ENCODE measurements around the gene IL4R. TPM values are rescaled to one million over a fixed set of nuclear protein-coding genes. Genes with fewer than 3 reads are reported as not detected.
"Not testable (repeated sequence)": the region's sequence is repeated elsewhere in the genome, so short reads cannot be mapped to it uniquely, and the experiment has no call there.

The IL4R gene
- total RNA-seq, 1 donor from 2014 or later = 41.0 TPM

GRCh38 chr16:27326251-27326650, 12.5 kb downstream of the IL4R start:
- H3K9me3 Mint-ChIP-seq (ENCODE audit: low read depth) = peaks cover 4% of the 10 kb centered on the region
- H3K4me1 Mint-ChIP-seq (ENCODE audit: low read depth) = peaks cover 50% of the 10 kb centered on the region
- no peaks in the 10 kb centered on the region for H3K27me3 Mint-ChIP-seq (ENCODE audit: low read depth)
- TF ChIP-seq, protein P1, sequence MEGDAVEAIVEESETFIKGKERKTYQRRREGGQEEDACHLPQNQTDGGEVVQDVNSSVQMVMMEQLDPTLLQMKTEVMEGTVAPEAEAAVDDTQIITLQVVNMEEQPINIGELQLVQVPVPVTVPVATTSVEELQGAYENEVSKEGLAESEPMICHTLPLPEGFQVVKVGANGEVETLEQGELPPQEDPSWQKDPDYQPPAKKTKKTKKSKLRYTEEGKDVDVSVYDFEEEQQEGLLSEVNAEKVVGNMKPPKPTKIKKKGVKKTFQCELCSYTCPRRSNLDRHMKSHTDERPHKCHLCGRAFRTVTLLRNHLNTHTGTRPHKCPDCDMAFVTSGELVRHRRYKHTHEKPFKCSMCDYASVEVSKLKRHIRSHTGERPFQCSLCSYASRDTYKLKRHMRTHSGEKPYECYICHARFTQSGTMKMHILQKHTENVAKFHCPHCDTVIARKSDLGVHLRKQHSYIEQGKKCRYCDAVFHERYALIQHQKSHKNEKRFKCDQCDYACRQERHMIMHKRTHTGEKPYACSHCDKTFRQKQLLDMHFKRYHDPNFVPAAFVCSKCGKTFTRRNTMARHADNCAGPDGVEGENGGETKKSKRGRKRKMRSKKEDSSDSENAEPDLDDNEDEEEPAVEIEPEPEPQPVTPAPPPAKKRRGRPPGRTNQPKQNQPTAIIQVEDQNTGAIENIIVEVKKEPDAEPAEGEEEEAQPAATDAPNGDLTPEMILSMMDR (IDR thresholded peaks at IDR 0.05) = no peak
- H3K4me3 Mint-ChIP-seq (ENCODE audit: unreplicated experiment) = peak overlapping the region; percentile 9
- H3K36me3 Mint-ChIP-seq (ENCODE audit: low read depth) = peaks cover 1% of the 10 kb centered on the region
- peak overlapping the region; percentile 97 for H3K27ac Mint-ChIP-seq (ENCODE audit: unreplicated experiment)
- no peak for DNase-seq (ENCODE audit: low spot score)

GRCh38 chr16:27326738-27327585, 13.2 kb downstream of the IL4R start:
- peaks cover 4% of the 10 kb centered on the region for H3K9me3 Mint-ChIP-seq (ENCODE audit: low read depth)
- H3K36me3 Mint-ChIP-seq (ENCODE audit: low read depth) = peaks cover 1% of the 10 kb centered on the region
- peaks cover 52% of the 10 kb centered on the region for H3K4me1 Mint-ChIP-seq (ENCODE audit: low read depth)
- peak overlapping the region; percentile 15 for H3K4me3 Mint-ChIP-seq (ENCODE audit: unreplicated experiment)
- TF ChIP-seq, protein P1 (IDR thresholded peaks at IDR 0.05) = peak; percentile 54
- H3K27me3 Mint-ChIP-seq (ENCODE audit: low read depth) = no peaks in the 10 kb centered on the region
- DNase-seq (ENCODE audit: low spot score) = peak; percentile 79
- peak overlapping the region; percentile 97 for H3K27ac Mint-ChIP-seq (ENCODE audit: unreplicated experiment)

DNA sequence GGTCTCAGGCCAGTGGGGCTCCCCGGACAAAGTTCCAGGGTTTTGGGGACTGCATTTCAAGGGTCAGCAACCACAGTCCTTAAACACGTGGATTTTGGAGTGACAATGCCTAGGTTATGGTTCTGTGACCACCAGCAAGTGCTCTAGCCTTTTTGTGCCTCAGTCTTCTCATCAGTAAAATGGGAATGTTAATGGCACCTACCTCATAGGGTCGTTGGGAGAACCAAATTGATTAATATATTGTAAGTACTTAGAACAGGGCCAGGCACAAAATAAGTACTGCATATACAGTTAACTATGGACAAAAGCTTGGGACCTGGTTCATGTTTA, 13.8 kb downstream of the IL4R start:
- peak overlapping the region; percentile 97 for H3K27ac Mint-ChIP-seq (ENCODE audit: unreplicated experiment)
- no peaks in the 10 kb centered on the region for H3K27me3 Mint-ChIP-seq (ENCODE audit: low read depth)
- H3K36me3 Mint-ChIP-seq (ENCODE audit: low read depth) = peaks cover 1% of the 10 kb centered on the region
- H3K9me3 Mint-ChIP-seq (ENCODE audit: low read depth) = peaks cover 4% of the 10 kb centered on the region
- H3K4me1 Mint-ChIP-seq (ENCODE audit: low read depth) = peaks cover 57% of the 10 kb centered on the region
- TF ChIP-seq, protein P1 (IDR thresholded peaks at IDR 0.05) = no peak
- H3K4me3 Mint-ChIP-seq (ENCODE audit: unreplicated experiment) = peak overlapping the region; percentile 15
- no peak for DNase-seq (ENCODE audit: low spot score)

DNA sequence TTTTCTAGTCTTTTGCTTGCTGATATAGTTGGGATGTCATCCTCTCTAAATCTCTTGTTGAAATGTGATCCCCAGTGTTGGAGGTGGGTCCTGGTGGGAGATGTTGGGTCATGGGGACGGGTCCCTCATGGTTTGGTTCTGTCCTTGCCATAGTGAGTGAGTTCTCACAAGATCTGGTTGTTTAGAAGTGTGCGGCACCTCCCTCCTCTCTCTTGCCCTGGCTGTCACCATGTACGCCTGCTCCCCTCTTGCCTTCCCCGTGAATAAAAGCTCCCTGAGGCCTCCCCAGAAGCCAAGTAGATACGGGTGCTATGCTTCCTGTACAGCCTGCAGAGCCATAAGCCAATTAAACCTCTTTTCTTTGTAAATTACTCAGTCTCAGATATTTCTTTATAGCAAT, 15.2 kb downstream of the IL4R start:
- TF ChIP-seq, protein P1 (IDR thresholded peaks at IDR 0.05) = no peak
- H3K4me3 Mint-ChIP-seq (ENCODE audit: unreplicated experiment) = no peak overlapping the region
- H3K4me1 Mint-ChIP-seq (ENCODE audit: low read depth) = peaks cover 61% of the 10 kb centered on the region
- no peaks in the 10 kb centered on the region for H3K27me3 Mint-ChIP-seq (ENCODE audit: low read depth)
- H3K36me3 Mint-ChIP-seq (ENCODE audit: low read depth) = peaks cover 1% of the 10 kb centered on the region
- peak; percentile 20 for DNase-seq (ENCODE audit: low spot score)
- H3K9me3 Mint-ChIP-seq (ENCODE audit: low read depth) = peaks cover 4% of the 10 kb centered on the region
- H3K27ac Mint-ChIP-seq (ENCODE audit: unreplicated experiment) = peak overlapping the region; percentile 98

DNA sequence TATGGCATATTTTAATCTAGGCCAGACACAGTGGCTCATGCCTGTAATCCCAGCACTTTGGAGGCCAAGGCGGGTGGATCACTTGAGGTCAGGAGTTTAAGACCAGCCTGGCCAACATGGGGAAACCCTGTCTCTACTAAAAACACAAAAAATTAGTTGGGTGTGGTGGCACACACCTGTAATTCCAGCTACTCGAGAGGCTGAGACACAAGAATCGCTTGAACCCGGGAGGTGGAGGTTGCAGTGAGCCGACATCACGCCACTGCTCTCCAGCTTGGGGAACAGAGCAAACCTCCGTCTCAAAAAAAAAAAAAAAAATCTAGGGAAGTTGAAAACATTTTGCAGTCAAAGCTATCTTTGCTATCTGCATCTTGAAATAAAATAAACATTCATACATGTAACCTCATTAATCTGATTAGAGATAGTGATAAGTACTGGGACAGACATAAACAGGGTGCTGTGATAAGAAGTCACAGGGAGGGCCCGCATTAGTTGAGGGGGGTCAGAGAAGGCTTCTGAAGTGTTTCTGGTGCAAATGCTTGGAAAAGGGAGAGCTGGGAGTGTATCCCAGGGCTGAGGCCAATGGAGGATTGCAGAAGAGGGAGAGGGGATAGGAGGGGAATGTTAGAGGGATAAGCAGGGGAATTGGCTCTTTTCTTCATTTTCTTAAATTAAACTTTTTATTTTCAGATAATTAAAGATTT, 15.8 kb downstream of the IL4R start:
- not testable (repeated sequence) for H3K9me3 Mint-ChIP-seq (ENCODE audit: low read depth); H3K27me3 Mint-ChIP-seq (ENCODE audit: low read depth); H3K4me3 Mint-ChIP-seq (ENCODE audit: unreplicated experiment); H3K36me3 Mint-ChIP-seq (ENCODE audit: low read depth)
- Mint-ChIP-seq H3K27ac (ENCODE audit: unreplicated experiment) (peak overlapping the region; percentile 98), H3K4me1 (ENCODE audit: low read depth) (peaks cover 61% of the 10 kb centered on the region)
- peak; percentile 8 for DNase-seq (ENCODE audit: low spot score)

Measured in chondrocyte (in vitro differentiated cells).